HL-60 (cell line): ENCODE data around the gene CD276.
"Not testable (repeated sequence)": the region's sequence is repeated elsewhere in the genome, so short reads cannot be mapped to it uniquely, and the experiment has no call there.

Source experiments
- CTCF ChIP-seq: IDR thresholded peaks from one replicate; pipeline ENCODE4 v1.5.1; 2011; ENCODE audit warnings: low read length, control low read depth, inconsistent platforms; ENCODE audit not compliant: insufficient read depth
- GABPA ChIP-seq: IDR thresholded peaks from 2 replicates; pipeline ENCODE4 v1.6.1; 2012; ENCODE audit warnings: low read depth
- POLR2AphosphoS5 ChIP-seq: IDR thresholded peaks from 2 replicates; pipeline ENCODE4 v1.6.1; 2012; ENCODE audit warnings: low read depth
- SPI1 ChIP-seq: IDR thresholded peaks from 2 replicates; pipeline ENCODE4 v1.6.1; 2012; ENCODE audit warnings: low read depth, mild to moderate bottlenecking, borderline replicate concordance

- TF ChIP-seq CTCF, SPI1, POLR2AphosphoS5, GABPA: not testable (repeated sequence)
Measured at GRCh38 chr15:73639464-73639863, 44.7 kb upstream of the CD276 start.
